Body of pancreas (tissue), 4 donors: ENCODE measurements around the gene ZBTB17. TPM values are rescaled to one million over a fixed set of nuclear protein-coding genes. Genes with fewer than 3 reads are reported as not detected.
A peak's percentile ranks its signal among the peaks of the same experiment; 100 is the strongest.

Experiments
- ATAC-seq: fragments of 150-250 bp; one replicate; pipeline ENCODE4 v1.9.1; 2016
- DNase-seq, 4 donors: peaks; one replicate each; pipeline ENCODE4 v3.0.0-alpha.2; 2019
- H3K27ac ChIP-seq, 4 donors: fragments of 200-600 bp; sonication (generic); 1 replicate in 3 of 4; 2 replicates in 1 of 4; pipeline versions ENCODE4 v1.5.1 to v1.6.1; 2016 to 2019; ENCODE audit warnings: mild to moderate bottlenecking in 1 of 4, mixed read lengths in 1 of 4, moderate library complexity in 1 of 4
- H3K27me3 ChIP-seq, 2 donors: fragments of 200-600 bp; sonication (generic); one replicate each; pipeline ENCODE4 v1.6.0; 2016; ENCODE audit warnings: mild to moderate bottlenecking in 1 of 2
- H3K36me3 ChIP-seq, 2 donors: fragments of 200-600 bp; sonication (generic); replicated peaks in 1 of 2; 2 replicates each; pipeline ENCODE4 v1.5.1; 2016; ENCODE audit warnings: low read depth in 2 of 2; ENCODE audit not compliant: insufficient read depth in 1 of 2
- H3K4me1 ChIP-seq: fragments of 200-600 bp; sonication (generic); one replicate; pipeline ENCODE4 v1.6.0; 2016
- H3K4me3 ChIP-seq, 2 donors: fragments of 200-600 bp; sonication (generic); 1 replicate in 1 of 2; 2 replicates in 1 of 2; pipeline ENCODE4 v1.5.1; 2016 to 2019
- H3K9me3 ChIP-seq, 3 donors: fragments of 200-600 bp; sonication (generic); 1 replicate in 2 of 3; 2 replicates in 1 of 3; pipeline ENCODE4 v1.5.1; 2016
- CTCF ChIP-seq, 7 experiments: fragments of 450-650 bp in 4 of 7; fragments of 200-600 bp in 3 of 7; sonication (generic) in 3 of 7; IDR thresholded peaks; one replicate each; pipeline ENCODE4 v1.5.1; 2016 to 2019; ENCODE audit warnings: antibody characterized with exemption in 7 of 7
- POLR2A ChIP-seq, 3 donors: fragments of 450-650 bp; IDR thresholded peaks; one replicate each; pipeline ENCODE4 v1.6.1; 2016; ENCODE audit warnings: antibody characterized with exemption in 3 of 3, mild to moderate bottlenecking in 2 of 3
- WGBS, 2 donors: methylation state at CpG; one replicate each; pipeline ENCODE4 v1.1.5; 2017; 5-methylcytosine and 5-hydroxymethylcytosine counted together
- intact Hi-C: fragments of 100-400 bp; cut with DNase I; formaldehyde crosslinking; loops from one replicate; pipeline ENCODE4 v1.15.1; 2023
- total RNA-seq, 2 donors: library from RNA; depleted of rRNA; stranded (reverse); fragments of >200 nt; gene quantifications; one replicate each; pipeline ENCODE4 v1.1.0, GENCODE V29; 2016

ZBTB17 gene
- total RNA-seq, 2 donors from 2014 or later = 28.8 to 73.2 TPM

- no peak for TF ChIP-seq POLR2A (IDR thresholded peaks at IDR 0.05)
- no peak for TF ChIP-seq CTCF (IDR thresholded peaks at IDR 0.05)
- Histone ChIP-seq H3K4me1 (peaks cover 37% of the 10 kb centered on the region), H3K4me3 (no peak overlapping the region), H3K9me3 (no peaks in the 10 kb centered on the region), H3K36me3 (no peaks in the 10 kb centered on the region), H3K27me3 (no peaks in the 10 kb centered on the region), H3K27ac (peak overlapping the region in 1 of 4 donors; percentile 7)
- intact Hi-C loops = no loop called here
- 89% methylated on average over 10 of the region's 11 CpGs; no CpG with 5 or more reads in 1 of the 2 donors for WGBS, 2 donors
- DNase-seq (no peak), ATAC-seq (no peak)
These were observed 22.6 kb downstream of the ZBTB17 start for GRCh38 chr1:15953294-15953771.

- H3K27me3 ChIP-seq = no peaks in the 10 kb centered on the region
- peaks cover 35% of the 10 kb centered on the region for H3K4me1 ChIP-seq
- H3K4me3 ChIP-seq = no peak overlapping the region
- no peaks in the 10 kb centered on the region for H3K36me3 ChIP-seq
- DNase-seq = no peak
- WGBS, 2 donors = 81 to 91% methylated on average over 18 to 27 of the region's 27 CpGs
- peak overlapping the region in 1 of 4 donors; percentile 7 for H3K27ac ChIP-seq
- intact Hi-C loops = no loop called here
- no peaks in the 10 kb centered on the region for H3K9me3 ChIP-seq
- ATAC-seq = no peak
- no peak for TF ChIP-seq POLR2A (IDR thresholded peaks at IDR 0.05)
These were observed 23.3 kb downstream of the ZBTB17 start for GRCh38 chr1:15952317-15953258.

GRCh38 chr1:15951341-15952153, 24.4 kb downstream of the ZBTB17 start:
- Histone ChIP-seq H3K27ac (peak overlapping the region in 3 of 4 donors; percentile 26 to 82 (median 80)), H3K4me1 (peaks cover 35% of the 10 kb centered on the region)

DNA sequence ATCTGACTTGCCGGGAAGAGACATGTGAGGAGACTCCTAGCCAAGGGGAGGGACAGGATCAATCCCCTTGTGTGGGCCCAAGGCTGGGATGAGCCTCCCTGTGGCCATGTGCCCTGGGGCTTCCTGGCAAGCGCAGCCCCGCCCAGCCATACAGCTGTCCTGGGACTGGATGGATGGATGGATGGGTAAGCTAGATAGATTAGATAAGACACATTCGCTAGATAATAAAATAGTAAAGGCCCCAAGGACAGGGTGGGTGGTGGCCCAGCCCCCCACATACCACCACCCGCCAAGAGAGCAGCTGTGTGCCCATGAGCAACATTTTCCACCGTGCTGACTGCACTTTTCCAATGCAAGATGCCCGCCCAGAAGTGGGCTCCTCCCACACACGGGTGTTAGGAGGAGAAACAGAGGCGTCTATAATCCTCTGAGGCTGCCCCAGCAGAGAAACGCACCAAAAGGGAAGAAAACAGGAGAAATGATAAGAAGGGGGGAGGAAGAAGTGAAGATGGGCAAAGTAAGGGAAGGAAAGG, 25.1 kb downstream of the ZBTB17 start:
- peak overlapping the region; percentile 63 to 82 (median 78) for H3K27ac ChIP-seq
- no peak for TF ChIP-seq CTCF (IDR thresholded peaks at IDR 0.05)
- no peak for TF ChIP-seq POLR2A (IDR thresholded peaks at IDR 0.05)
- ATAC-seq (no peak), DNase-seq (peak in 2 of 4 donors; percentile 13 to 39)
- no peak overlapping the region for H3K4me3 ChIP-seq
- H3K4me1 ChIP-seq = peaks cover 35% of the 10 kb centered on the region
- intact Hi-C loops = no loop called here
- peaks cover 0 to 6% of the 10 kb centered on the region in 2 donors for H3K36me3 ChIP-seq
- 59 to 68% methylated on average over 10 of the region's 10 CpGs for WGBS, 2 donors
- no peaks in the 10 kb centered on the region for H3K9me3 ChIP-seq
- no peaks in the 10 kb centered on the region for H3K27me3 ChIP-seq

More at GRCh38 chr1:15951341-15952153, 24.4 kb downstream of the ZBTB17 start:
- WGBS, 2 donors = 74 to 79% methylated on average over 18 to 23 of the region's 23 CpGs
- ATAC-seq = no peak
- TF ChIP-seq POLR2A (IDR thresholded peaks at IDR 0.05) (no peak), CTCF (IDR thresholded peaks at IDR 0.05) (no peak)
- intact Hi-C loops = no loop called here
- Histone ChIP-seq H3K27me3 (no peaks in the 10 kb centered on the region), H3K9me3 (no peaks in the 10 kb centered on the region), H3K36me3 (peaks cover 0 to 3% of the 10 kb centered on the region in 2 donors), H3K4me3 (no peak overlapping the region)
- DNase-seq = peak in 1 of 4 donors; percentile 11
